ENCODE data around the gene SLC25A22. TPM values are rescaled to one million over a fixed set of nuclear protein-coding genes. Genes with fewer than 3 reads are reported as not detected.

The SLC25A22 gene
- total RNA-seq = 16.3 and 22.6 TPM in 2 replicates

GRCh38 chr11:798093-798713, at the start of gene SLC25A22:
TSS of gene SLC25A22 (minus strand) at chr11:798281. CDS start at chr11:795006, 3,275 bp downstream.
- DNase-seq (ENCODE audit: low read depth) = peak; percentile 19

GRCh38 chr11:847876-848275, 49.8 kb upstream of the SLC25A22 start:
- DNase-seq (ENCODE audit: low read depth) = no peak

GRCh38 chr11:846496-847098, 48.5 kb upstream of the SLC25A22 start:
- no peak for DNase-seq (ENCODE audit: low read depth)

- DNase-seq (ENCODE audit: low read depth) = no peak
These were observed 47.9 kb upstream of the SLC25A22 start for GRCh38 chr11:845872-846495.

GRCh38 chr11:844693-845644, 46.9 kb upstream of the SLC25A22 start:
- DNase-seq (ENCODE audit: low read depth) = peak; percentile 88

GRCh38 chr11:843818-844692, 46.0 kb upstream of the SLC25A22 start:
- peak; percentile 90 for DNase-seq (ENCODE audit: low read depth)

- no peak for DNase-seq (ENCODE audit: low read depth)
These were observed 45.1 kb upstream of the SLC25A22 start for GRCh38 chr11:843086-843734.

- DNase-seq (ENCODE audit: low read depth) = peak; percentile 50
These were observed 44.4 kb upstream of the SLC25A22 start, which contains the start of the genes POLR2L and TSPAN4 for GRCh38 chr11:842370-843002. TSS of gene POLR2L (minus strand) at chr11:842529. CDS start at chr11:842508, 21 bp downstream. TSS of gene TSPAN4 (plus strand) at chr11:842852. CDS start at chr11:850305, 7,453 bp downstream.

GRCh38 chr11:841981-842369, 43.9 kb upstream of the SLC25A22 start:
- no peak for DNase-seq (ENCODE audit: low read depth)

- no peak for DNase-seq (ENCODE audit: low read depth)
These were observed 42.0 kb upstream of the SLC25A22 start for GRCh38 chr11:839875-840617.

GRCh38 chr11:839280-839623, 41.2 kb upstream of the SLC25A22 start:
- DNase-seq (ENCODE audit: low read depth) = no peak

- no peak for DNase-seq (ENCODE audit: low read depth)
These were observed 40.6 kb upstream of the SLC25A22 start for GRCh38 chr11:838441-839279.

GRCh38 chr11:837990-838307, 39.9 kb upstream of the SLC25A22 start:
- DNase-seq (ENCODE audit: low read depth) = no peak

- no peak for DNase-seq (ENCODE audit: low read depth)
These were observed 39.3 kb upstream of the SLC25A22 start for GRCh38 chr11:837189-837989.

- no peak for DNase-seq (ENCODE audit: low read depth)
These were observed 38.6 kb upstream of the SLC25A22 start for GRCh38 chr11:836700-837099.

GRCh38 chr11:836274-836673, 38.2 kb upstream of the SLC25A22 start:
- no peak for DNase-seq (ENCODE audit: low read depth)
